Trophoblast cell (in vitro differentiated cells and primary cell): Measurements from ENCODE around the gene TXLNB.

Experiments
- DNase-seq, 2 donors: peaks; one replicate each; pipeline ENCODE4 v3.0.0-alpha.2; 2016
- H2AFZ ChIP-seq: 2 replicates; pipeline ENCODE4 v1.6.1; 2013; ENCODE audit warnings: low read length, moderate library complexity, mild to moderate bottlenecking; ENCODE audit not compliant: insufficient read depth, poor library complexity
- H2AK5ac ChIP-seq: 2 replicates; pipeline ENCODE4 v1.6.1; 2013; ENCODE audit warnings: mild to moderate bottlenecking, low read length
- H2BK120ac ChIP-seq: 2 replicates; pipeline ENCODE4 v1.6.1; 2013; ENCODE audit warnings: low read length, mild to moderate bottlenecking, moderate library complexity; ENCODE audit not compliant: insufficient read depth, poor library complexity
- H2BK12ac ChIP-seq: 2 replicates; pipeline ENCODE4 v1.6.1; 2013; ENCODE audit warnings: mild to moderate bottlenecking, low read length, moderate library complexity
- H2BK5ac ChIP-seq: 2 replicates; pipeline ENCODE4 v1.6.1; 2013; ENCODE audit warnings: low read length, low read depth, moderate library complexity, mild to moderate bottlenecking; ENCODE audit not compliant: poor library complexity
- H3K14ac ChIP-seq: 2 replicates; pipeline ENCODE4 v1.6.1; 2013; ENCODE audit warnings: mild to moderate bottlenecking, low read length
- H3K18ac ChIP-seq: 2 replicates; pipeline ENCODE4 v1.6.1; 2013; ENCODE audit warnings: mild to moderate bottlenecking, low read length
- H3K23ac ChIP-seq: 2 replicates; pipeline ENCODE4 v1.6.1; 2013; ENCODE audit warnings: low read length
- H3K27ac ChIP-seq: 2 replicates; pipeline ENCODE4 v1.5.1; 2013; ENCODE audit warnings: low read depth, mild to moderate bottlenecking, inconsistent platforms, low read length, moderate library complexity
- H3K27me3 ChIP-seq: 2 replicates; pipeline ENCODE4 v1.6.1; 2013; ENCODE audit warnings: inconsistent platforms, mild to moderate bottlenecking, low read length, moderate library complexity; ENCODE audit not compliant: insufficient read depth
- H3K36me3 ChIP-seq, 2 experiments: 1 replicate in 1 of 2; 2 replicates in 1 of 2; pipeline ENCODE4 v1.6.1; 2013; ENCODE audit warnings: low read length in 2 of 2, mild to moderate bottlenecking in 2 of 2, moderate library complexity in 1 of 2; ENCODE audit not compliant: insufficient read depth in 2 of 2, control insufficient read depth in 1 of 2
- H3K4ac ChIP-seq: 2 replicates; pipeline ENCODE4 v1.6.1; 2013; ENCODE audit warnings: low read depth, mild to moderate bottlenecking, low read length, moderate library complexity
- H3K4me1 ChIP-seq, 2 experiments: 1 replicate in 1 of 2; 2 replicates in 1 of 2; pipeline ENCODE4 v1.6.1; 2013; ENCODE audit warnings: low read length in 2 of 2, mild to moderate bottlenecking in 2 of 2, moderate library complexity in 1 of 2; ENCODE audit not compliant: insufficient read depth in 2 of 2, control insufficient read depth in 1 of 2
- H3K4me2 ChIP-seq: 2 replicates; pipeline ENCODE4 v1.6.1; 2013; ENCODE audit warnings: inconsistent platforms, mild to moderate bottlenecking, low read length, moderate library complexity
- H3K4me3 ChIP-seq: 2 replicates; pipeline ENCODE4 v1.5.1; 2013; ENCODE audit warnings: mild to moderate bottlenecking, low read depth, low read length, inconsistent platforms
- H3K79me1 ChIP-seq: one replicate; pipeline ENCODE4 v1.6.1; 2013; ENCODE audit warnings: low read length
- H3K79me2 ChIP-seq: 2 replicates; pipeline ENCODE4 v1.6.1; 2013; ENCODE audit warnings: low read length, mild to moderate bottlenecking; ENCODE audit not compliant: control insufficient read depth, insufficient read depth, poor library complexity
- H3K9ac ChIP-seq: 2 replicates; pipeline ENCODE4 v1.6.1; 2013; ENCODE audit warnings: mild to moderate bottlenecking, low read length
- H3K9me3 ChIP-seq: 2 replicates; pipeline ENCODE4 v1.6.1; 2013; ENCODE audit warnings: low read depth, mild to moderate bottlenecking, control low read depth, inconsistent platforms, low read length; ENCODE audit not compliant: insufficient read depth
- H4K12ac ChIP-seq: 2 replicates; pipeline ENCODE4 v1.6.1; 2013; ENCODE audit warnings: low read depth, mild to moderate bottlenecking, low read length, moderate library complexity
- H4K8ac ChIP-seq: 2 replicates; pipeline ENCODE4 v1.6.1; 2013; ENCODE audit warnings: low read depth, mild to moderate bottlenecking, low read length, moderate library complexity
- H4K91ac ChIP-seq: one replicate; pipeline ENCODE4 v1.6.1; 2013; ENCODE audit warnings: low read depth, mild to moderate bottlenecking, low read length, moderate library complexity
- WGBS: extraction: QIAGEN DNeasy Blood & Tissue Kit; methylation state at CpG from one replicate; pipeline ENCODE4 v1.1.7; 2013; ENCODE audit warnings: missing lambda C conversion rate; ENCODE audit not compliant: insufficient read length, insufficient coverage; ENCODE audit errors: extremely low coverage; 5-methylcytosine and 5-hydroxymethylcytosine counted together

The TXLNB gene

GRCh38 chr6:139247618-139248017, 44.2 kb downstream of the TXLNB start:
- H3K4me2 ChIP-seq: no peak overlapping the region

GRCh38 chr6:139243536-139243935, 48.3 kb downstream of the TXLNB start:
- Histone ChIP-seq H2BK5ac (no peak overlapping the region), H2AFZ (no peak overlapping the region), H3K23ac (no peak overlapping the region), H4K12ac (no peak overlapping the region), H3K9me3 (no peaks in the 10 kb centered on the region), H3K4me2 (no peak overlapping the region), H3K18ac (no peak overlapping the region), H3K4me3 (no peak overlapping the region), H2BK120ac (no peak overlapping the region), H3K14ac (no peak overlapping the region), H2AK5ac (no peak overlapping the region), H3K4me1 (no peaks in the 10 kb centered on the region), H2BK12ac (no peak overlapping the region), H3K4ac (no peak overlapping the region), H3K79me2 (no peaks in the 10 kb centered on the region), H3K79me1 (no peaks in the 10 kb centered on the region), H3K9ac (no peak overlapping the region), H4K8ac (no peak overlapping the region), H3K36me3 (no peaks in the 10 kb centered on the region), H3K27me3 (no peaks in the 10 kb centered on the region), H3K27ac (no peak overlapping the region), H4K91ac (no peak overlapping the region)
- WGBS: no CpG with 5 or more reads among the region's 3 CpGs
- no peak for DNase-seq

More at GRCh38 chr6:139247618-139248017, 44.2 kb downstream of the TXLNB start:
- H4K12ac ChIP-seq: no peak overlapping the region
- no peak overlapping the region for H3K18ac ChIP-seq
- H3K79me2 ChIP-seq: no peaks in the 10 kb centered on the region
- no peaks in the 10 kb centered on the region for H3K27me3 ChIP-seq
- H3K36me3 ChIP-seq: no peaks in the 10 kb centered on the region
- no peak overlapping the region for H2AFZ ChIP-seq
- H2BK120ac ChIP-seq: no peak overlapping the region
- no peak overlapping the region for H4K91ac ChIP-seq
- H3K4me1 ChIP-seq: no peaks in the 10 kb centered on the region
- no peak for DNase-seq
- no peak overlapping the region for H3K4me3 ChIP-seq
- no peak overlapping the region for H2BK5ac ChIP-seq
- no peak overlapping the region for H4K8ac ChIP-seq
- H3K23ac ChIP-seq: no peak overlapping the region
- H2BK12ac ChIP-seq: no peak overlapping the region
- no peak overlapping the region for H3K14ac ChIP-seq
- H3K9ac ChIP-seq: no peak overlapping the region
- H3K4ac ChIP-seq: no peak overlapping the region
- no peak overlapping the region for H3K27ac ChIP-seq
- H2AK5ac ChIP-seq: no peak overlapping the region
- no CpG with 5 or more reads among the region's 2 CpGs for WGBS
- H3K9me3 ChIP-seq: no peaks in the 10 kb centered on the region
- H3K79me1 ChIP-seq: no peaks in the 10 kb centered on the region

GRCh38 chr6:139242457-139243240, 49.1 kb downstream of the TXLNB start:
- Histone ChIP-seq H3K36me3 (no peaks in the 10 kb centered on the region), H3K27ac (no peak overlapping the region), H3K23ac (no peak overlapping the region), H2AFZ (no peak overlapping the region), H3K9ac (no peak overlapping the region), H3K4me3 (no peak overlapping the region), H3K14ac (no peak overlapping the region), H4K12ac (no peak overlapping the region), H3K4me2 (no peak overlapping the region), H2BK12ac (no peak overlapping the region), H4K8ac (no peak overlapping the region), H2BK120ac (no peak overlapping the region), H3K4me1 (no peaks in the 10 kb centered on the region), H3K18ac (no peak overlapping the region), H3K9me3 (no peaks in the 10 kb centered on the region), H2AK5ac (no peak overlapping the region), H3K27me3 (no peaks in the 10 kb centered on the region), H2BK5ac (no peak overlapping the region), H3K4ac (no peak overlapping the region), H4K91ac (no peak overlapping the region), H3K79me1 (no peaks in the 10 kb centered on the region), H3K79me2 (no peaks in the 10 kb centered on the region)
- DNase-seq: no peak
- no CpG with 5 or more reads among the region's 29 CpGs for WGBS

- Histone ChIP-seq H3K9ac (no peak overlapping the region), H3K79me1 (no peaks in the 10 kb centered on the region), H3K4ac (no peak overlapping the region), H2BK5ac (no peak overlapping the region), H3K14ac (no peak overlapping the region), H3K9me3 (peaks cover 1% of the 10 kb centered on the region), H4K91ac (no peak overlapping the region), H3K79me2 (no peaks in the 10 kb centered on the region), H2AFZ (no peak overlapping the region), H4K12ac (no peak overlapping the region), H3K23ac (no peak overlapping the region), H3K18ac (no peak overlapping the region), H3K4me1 (no peaks in the 10 kb centered on the region), H3K36me3 (no peaks in the 10 kb centered on the region), H2BK120ac (no peak overlapping the region), H3K27me3 (no peaks in the 10 kb centered on the region), H3K27ac (no peak overlapping the region), H2AK5ac (no peak overlapping the region), H2BK12ac (no peak overlapping the region), H4K8ac (no peak overlapping the region), H3K4me3 (no peak overlapping the region), H3K4me2 (no peak overlapping the region)
- no peak for DNase-seq
- no CpG with 5 or more reads among the region's 2 CpGs for WGBS
Measured at GRCh38 chr6:139240161-139241010, 51.4 kb downstream of the TXLNB start.
